Measurements from ENCODE around the gene HS2ST1.
A peak's percentile ranks its signal among the peaks of the same experiment; 100 is the strongest.
"Not testable (repeated sequence)": the region's sequence is repeated elsewhere in the genome, so short reads cannot be mapped to it uniquely, and the experiment has no call there.

The HS2ST1 gene

GRCh38 chr1:86914601-86914997, at the start of gene HS2ST1:
HS2ST1 (plus strand) TSS chr1:86914635.
- DNase-seq: no peak

GRCh38 chr1:86865973-86866637, 48.3 kb upstream of the HS2ST1 start:
- DNase-seq: no peak

- no peak for DNase-seq
These were observed 47.8 kb upstream of the HS2ST1 start for GRCh38 chr1:86866665-86867064.

- not testable (repeated sequence) for DNase-seq
These were observed 47.2 kb upstream of the HS2ST1 start for GRCh38 chr1:86867278-86867677.

GRCh38 chr1:86868477-86868876, 46.0 kb upstream of the HS2ST1 start:
- DNase-seq: no peak

GRCh38 chr1:86871001-86871400, 43.4 kb upstream of the HS2ST1 start:
- no peak for DNase-seq

GRCh38 chr1:86872086-86872485, 42.3 kb upstream of the HS2ST1 start:
- no peak for DNase-seq

GRCh38 chr1:86875722-86876121, 38.7 kb upstream of the HS2ST1 start:
- no peak for DNase-seq

GRCh38 chr1:86887479-86888162, 26.8 kb upstream of the HS2ST1 start:
- DNase-seq: no peak

GRCh38 chr1:86888327-86888726, 26.1 kb upstream of the HS2ST1 start:
- no peak for DNase-seq

GRCh38 chr1:86899401-86899800, 15.0 kb upstream of the HS2ST1 start:
- DNase-seq: not testable (repeated sequence)

- DNase-seq: no peak
These were observed 8.6 kb upstream of the HS2ST1 start for GRCh38 chr1:86905875-86906274.

GRCh38 chr1:86906419-86906818, 8.0 kb upstream of the HS2ST1 start:
- no peak for DNase-seq

GRCh38 chr1:86912281-86912900, 2.0 kb upstream of the HS2ST1 start:
- no peak for DNase-seq

GRCh38 chr1:86913399-86913895, 988 bp upstream of the HS2ST1 start:
- DNase-seq: no peak

GRCh38 chr1:86913896-86914600, 387 bp upstream of the HS2ST1 start, which contains the start of gene SELENOF:
SELENOF (minus strand) TSS chr1:86914126; CDS start chr1:86914111, 15 bp downstream.
- DNase-seq: peak; percentile 99

GRCh38 chr1:86914998-86915736, 732 bp downstream of the HS2ST1 start:
- peak; percentile 42 for DNase-seq

- no peak for DNase-seq
These were observed 1.4 kb downstream of the HS2ST1 start for GRCh38 chr1:86915737-86916235.

- no peak for DNase-seq
These were observed 2.3 kb downstream of the HS2ST1 start for GRCh38 chr1:86916752-86917151.

- no peak for DNase-seq
These were observed 8.0 kb downstream of the HS2ST1 start for GRCh38 chr1:86922445-86922844.

GRCh38 chr1:86924324-86924960, 10.0 kb downstream of the HS2ST1 start:
- no peak for DNase-seq

- DNase-seq: no peak
These were observed 11.3 kb downstream of the HS2ST1 start for GRCh38 chr1:86925742-86926141.
